ENCODE results near the gene MET. TPM values are rescaled to one million over a fixed set of nuclear protein-coding genes. Genes with fewer than 3 reads are reported as not detected.
A peak's percentile ranks its signal among the peaks of the same experiment; 100 is the strongest.

The MET gene
- total and polyA plus RNA-seq, 8 donors, result 2.0 to 23.5 (median 13.4) TPM

GRCh38 chr7:116771640-116772039 lies 99.6 kb downstream of the MET start:
- Histone ChIP-seq H3K27me3 (no peaks in the 10 kb centered on the region), H3K36me3 (no peaks in the 10 kb centered on the region), H3K9me3 (no peaks in the 10 kb centered on the region), H3K4me3 (no peak overlapping the region), H3K27ac (peak overlapping the region in 2 of 4 donors; percentile 55 to 71), H3K4me1 (peaks cover 12 to 30% (median 22%) of the 10 kb centered on the region in 3 donors)
- no peak for DNase-seq
- TF ChIP-seq, protein P1, sequence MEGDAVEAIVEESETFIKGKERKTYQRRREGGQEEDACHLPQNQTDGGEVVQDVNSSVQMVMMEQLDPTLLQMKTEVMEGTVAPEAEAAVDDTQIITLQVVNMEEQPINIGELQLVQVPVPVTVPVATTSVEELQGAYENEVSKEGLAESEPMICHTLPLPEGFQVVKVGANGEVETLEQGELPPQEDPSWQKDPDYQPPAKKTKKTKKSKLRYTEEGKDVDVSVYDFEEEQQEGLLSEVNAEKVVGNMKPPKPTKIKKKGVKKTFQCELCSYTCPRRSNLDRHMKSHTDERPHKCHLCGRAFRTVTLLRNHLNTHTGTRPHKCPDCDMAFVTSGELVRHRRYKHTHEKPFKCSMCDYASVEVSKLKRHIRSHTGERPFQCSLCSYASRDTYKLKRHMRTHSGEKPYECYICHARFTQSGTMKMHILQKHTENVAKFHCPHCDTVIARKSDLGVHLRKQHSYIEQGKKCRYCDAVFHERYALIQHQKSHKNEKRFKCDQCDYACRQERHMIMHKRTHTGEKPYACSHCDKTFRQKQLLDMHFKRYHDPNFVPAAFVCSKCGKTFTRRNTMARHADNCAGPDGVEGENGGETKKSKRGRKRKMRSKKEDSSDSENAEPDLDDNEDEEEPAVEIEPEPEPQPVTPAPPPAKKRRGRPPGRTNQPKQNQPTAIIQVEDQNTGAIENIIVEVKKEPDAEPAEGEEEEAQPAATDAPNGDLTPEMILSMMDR (IDR thresholded peaks at IDR 0.05), result no peak
- intact Hi-C loops (cut with DNase I), result no loop called here
- 91 to 92% methylated on average over 7 of the region's 7 CpGs for WGBS, 2 donors
- no peak for FAIRE-seq
- no peak for ATAC-seq

DNA sequence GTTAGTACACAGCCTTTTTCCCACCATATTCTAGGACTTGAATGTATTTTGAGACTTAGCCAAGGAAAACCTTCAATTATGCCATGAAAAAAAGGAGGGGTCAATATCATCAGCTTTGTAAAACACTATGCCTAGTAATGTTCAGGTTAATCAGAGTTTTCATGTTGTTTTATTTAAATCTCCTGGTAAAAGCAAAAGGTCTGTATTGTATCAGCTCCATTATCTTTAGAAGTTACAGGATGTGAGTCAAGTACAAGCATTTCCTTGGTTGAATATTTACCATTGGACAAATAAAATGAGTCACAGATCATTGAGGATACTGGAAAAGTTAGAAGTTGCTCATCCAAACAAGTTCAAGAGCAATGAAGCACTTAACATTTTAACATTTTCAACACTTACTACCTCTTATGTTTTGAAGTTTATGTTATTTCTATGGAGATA lies 100.4 kb downstream of the MET start:
- peak overlapping the region in 3 of 4 donors; percentile 27 to 71 (median 55) for H3K27ac ChIP-seq
- FAIRE-seq, result peak; percentile 87
- peaks cover 17 to 38% (median 27%) of the 10 kb centered on the region in 3 donors for H3K4me1 ChIP-seq
- TF ChIP-seq, protein P1 (IDR thresholded peaks at IDR 0.05), result no peak
- ATAC-seq, result peak; percentile 66 to 85 (median 79)
- no peaks in the 10 kb centered on the region for H3K9me3 ChIP-seq
- H3K36me3 ChIP-seq, result no peaks in the 10 kb centered on the region
- intact Hi-C loops (cut with DNase I), result no loop called here
- no peak for DNase-seq
- H3K4me3 ChIP-seq, result no peak overlapping the region
- H3K27me3 ChIP-seq, result no peaks in the 10 kb centered on the region

DNA sequence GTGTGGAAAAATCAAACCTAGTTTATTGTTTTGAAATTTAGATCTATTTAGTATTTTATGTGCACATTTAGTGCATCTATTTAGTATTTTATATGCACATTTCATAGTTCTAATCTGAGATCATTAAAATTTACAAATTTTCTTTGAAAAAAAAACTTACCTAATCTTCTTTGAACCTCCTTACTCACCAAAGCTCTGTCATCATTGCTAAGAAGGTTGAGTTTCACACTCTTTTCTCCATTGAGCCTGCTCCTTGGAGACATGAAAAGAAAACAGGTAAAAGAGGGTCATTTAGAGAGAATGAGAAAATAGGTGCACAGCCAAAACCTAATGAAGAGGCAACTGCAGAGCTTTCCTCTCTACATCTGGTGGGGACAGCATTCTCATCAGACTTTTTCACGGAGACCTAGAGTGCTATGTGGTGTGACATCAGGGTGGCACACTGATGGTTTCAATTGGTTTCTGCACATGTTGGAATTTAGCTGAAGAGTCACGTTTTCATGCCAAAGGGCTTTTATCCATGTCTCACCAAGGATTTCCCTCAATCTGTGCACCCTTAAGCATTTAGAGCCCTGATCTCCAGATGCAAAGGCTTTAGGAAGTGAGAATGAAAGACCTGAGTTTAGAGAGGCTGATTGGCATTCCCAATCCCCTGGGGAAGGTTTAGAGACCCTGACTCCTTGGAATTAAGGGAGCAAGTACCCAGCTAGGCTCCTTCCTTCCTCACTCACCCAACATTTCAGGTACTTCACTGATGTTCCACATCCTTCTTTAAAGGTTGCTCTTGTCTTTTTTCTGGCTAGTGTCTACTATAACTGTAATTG lies 101.1 kb downstream of the MET start:
- peaks cover 21 to 45% (median 34%) of the 10 kb centered on the region in 3 donors for H3K4me1 ChIP-seq
- ATAC-seq, result no peak
- peak overlapping the region in 3 of 4 donors; percentile 27 to 71 (median 55) for H3K27ac ChIP-seq
- 97 to 98% methylated on average over 2 of the region's 2 CpGs for WGBS, 2 donors
- intact Hi-C loops (cut with DNase I), result no loop called here
- H3K36me3 ChIP-seq, result no peaks in the 10 kb centered on the region
- H3K9me3 ChIP-seq, result no peaks in the 10 kb centered on the region
- DNase-seq, result no peak
- H3K27me3 ChIP-seq, result no peaks in the 10 kb centered on the region
- TF ChIP-seq, protein P1 (IDR thresholded peaks at IDR 0.05), result no peak
- H3K4me3 ChIP-seq, result no peak overlapping the region
- FAIRE-seq, result no peak

DNA sequence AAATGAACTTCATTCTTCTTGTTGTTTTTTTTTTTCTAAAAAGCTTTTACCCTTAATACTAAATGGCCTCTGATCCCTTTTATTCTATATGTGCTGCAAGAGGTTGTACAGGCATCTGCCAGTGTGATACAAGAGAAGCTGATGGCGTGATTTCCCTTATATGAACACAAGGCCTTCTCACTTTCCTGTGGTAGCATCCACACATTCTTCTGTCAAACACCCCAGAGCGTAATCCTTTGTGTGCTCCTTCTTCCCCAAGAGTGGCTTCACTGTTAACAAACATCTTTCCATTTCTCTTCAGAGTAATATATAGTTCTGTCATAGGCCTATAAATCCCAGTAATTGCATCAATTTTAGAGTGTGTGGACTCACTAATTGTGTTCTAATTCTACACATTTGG lies 104.0 kb downstream of the MET start:
- H3K4me1 ChIP-seq, result peaks cover 37 to 61% (median 53%) of the 10 kb centered on the region in 3 donors
- FAIRE-seq, result no peak
- 51 to 74% methylated on average over 2 of the region's 2 CpGs for WGBS, 2 donors
- no peak for DNase-seq
- TF ChIP-seq, protein P1 (IDR thresholded peaks at IDR 0.05), result no peak
- no peaks in the 10 kb centered on the region for H3K9me3 ChIP-seq
- no peak for ATAC-seq
- no peaks in the 10 kb centered on the region for H3K36me3 ChIP-seq
- no peaks in the 10 kb centered on the region for H3K27me3 ChIP-seq
- no peak overlapping the region for H3K4me3 ChIP-seq
- intact Hi-C loops (cut with DNase I), result no loop called here
- peak overlapping the region in 2 of 4 donors; percentile 50 to 71 for H3K27ac ChIP-seq
